Panc1 (cell line): Measurements from ENCODE around the gene CFAP43. TPM values are rescaled to one million over a fixed set of nuclear protein-coding genes. Genes with fewer than 3 reads are reported as not detected.

Experiments
- ATAC-seq: fragments of 200-7000 bp; cut with Tn5 transposase; 2 replicates; pipeline ENCODE4 v1.9.1; 2020; ENCODE audit warnings: mild to moderate bottlenecking, moderate library complexity
- BruUV-seq: library from RNA; stranded (reverse); fragments of 400-500 nt; replicated peaks from 2 replicates; lab custom pipeline; 2021; lab: Mats Ljungman, UMichigan
- CTCF ChIA-PET: fragments of 300-600 bp; sonication (Branson Sonifier 250); formaldehyde crosslinking; loops from one replicate; lab custom pipeline; 2022; ENCODE audit warnings: antibody characterized with exemption; lab: Charles Lee
- POLR2A ChIA-PET: fragments of 300-600 bp; sonication (Branson Sonifier 250); formaldehyde crosslinking; loops from one replicate; lab custom pipeline; 2022; ENCODE audit warnings: antibody characterized with exemption; lab: Charles Lee
- DNase-seq: peaks from one replicate; pipeline ENCODE4 v3.0.0-alpha.2; 2010; ENCODE audit warnings: low read depth, low spot score
- H3K27ac ChIP-seq: 2 replicates; pipeline ENCODE4 v1.5.1; 2011; ENCODE audit warnings: mild to moderate bottlenecking, low read length, inconsistent platforms
- H3K27me3 ChIP-seq: fragments of 200-500 bp; sonication (Bioruptor generic); 2 replicates; pipeline ENCODE4 v1.6.0; 2014; ENCODE audit warnings: low read length, inconsistent platforms; ENCODE audit not compliant: control insufficient read depth, insufficient read depth
- H3K36me3 ChIP-seq: fragments of 200-500 bp; sonication (Bioruptor generic); 2 replicates; pipeline ENCODE4 v1.5.1; 2014; ENCODE audit warnings: inconsistent platforms, mild to moderate bottlenecking, low read length, moderate library complexity; ENCODE audit not compliant: control insufficient read depth, insufficient read depth
- H3K4me1 ChIP-seq: 2 replicates; pipeline ENCODE4 v1.5.1; 2011; ENCODE audit warnings: inconsistent platforms, mild to moderate bottlenecking, low read length, moderate library complexity; ENCODE audit not compliant: control insufficient read depth, insufficient read depth
- H3K4me3 ChIP-seq, 2 experiments: 2 replicates each; pipeline ENCODE4 v1.5.1; 2011 to 2012; ENCODE audit warnings: low read depth in 2 of 2, low read length in 2 of 2, mild to moderate bottlenecking in 2 of 2, inconsistent platforms in 1 of 2, moderate library complexity in 1 of 2
- H3K9me3 ChIP-seq: fragments of 200-500 bp; sonication (Bioruptor generic); 2 replicates; pipeline ENCODE4 v1.5.1; 2014; ENCODE audit warnings: low read depth, mild to moderate bottlenecking, inconsistent platforms, low read length, moderate library complexity; ENCODE audit not compliant: control insufficient read depth, insufficient read depth
- POLR2AphosphoS5 ChIP-seq: IDR thresholded peaks from 2 replicates; pipeline ENCODE4 v1.6.1; 2012; ENCODE audit warnings: mild to moderate bottlenecking, low read depth, low read length, moderate library complexity
- SIN3A ChIP-seq: IDR thresholded peaks from 2 replicates; pipeline ENCODE4 v1.6.1; 2012; ENCODE audit warnings: low read depth, mild to moderate bottlenecking, low read length, moderate library complexity, borderline replicate concordance; ENCODE audit not compliant: insufficient read depth
- TCF7L2 ChIP-seq: IDR thresholded peaks from 2 replicates; pipeline ENCODE4 v1.6.1; 2011; ENCODE audit warnings: mild to moderate bottlenecking, low read depth, low read length, inconsistent platforms
- in situ Hi-C: cut with HindIII; loops from 2 replicates; pipeline ENCODE4 v1.10.0; 2016; ENCODE audit warnings: low sequenced_read_pairs, low pct_unique_long_range_greater_than_20kb
- intact Hi-C: fragments of 100-400 bp; cut with micrococcal nuclease; formaldehyde crosslinking; loops from one replicate; pipeline ENCODE4 v1.10.0; 2022; ENCODE audit not compliant: unreplicated experiment
- total RNA-seq: library from RNA; stranded (reverse); gene quantifications from one replicate; pipeline ENCODE4 v1.2.1, GENCODE V29; 2021; ENCODE audit not compliant: unreplicated experiment
- TF ChIP-seq, protein P1 (sequence below): fragments of 450-650 bp; IDR thresholded peaks from 2 replicates; pipeline ENCODE4 v1.5.1; 2017; ENCODE audit warnings: mild to moderate bottlenecking
- TF ChIP-seq, protein P2 (sequence below), 2 experiments: IDR thresholded peaks; 2 replicates each; pipeline ENCODE4 v1.6.1; 2011 to 2012; ENCODE audit warnings: low read depth in 2 of 2, control low read depth in 1 of 2, low read length in 1 of 2, mild to moderate bottlenecking in 1 of 2, moderate library complexity in 1 of 2; ENCODE audit not compliant: insufficient read depth in 1 of 2

Gene CFAP43
- total RNA-seq, 1 experiment from 2014 or later: 0.21 TPM

GRCh38 chr10:104092749-104093148, 139.4 kb downstream of the CFAP43 start:
- BruUV-seq: no TSS peak
- H3K4me1 ChIP-seq: no peaks in the 10 kb centered on the region
- CTCF ChIA-PET: no interaction called here
- no peaks in the 10 kb centered on the region for H3K9me3 ChIP-seq
- intact Hi-C loops (no loop called here), in situ Hi-C loops (no loop called here)
- ATAC-seq (no peak), DNase-seq (no peak)
- H3K27ac ChIP-seq: no peak overlapping the region
- no peak overlapping the region for H3K4me3 ChIP-seq
- no peaks in the 10 kb centered on the region for H3K27me3 ChIP-seq
- TF ChIP-seq, protein P1, sequence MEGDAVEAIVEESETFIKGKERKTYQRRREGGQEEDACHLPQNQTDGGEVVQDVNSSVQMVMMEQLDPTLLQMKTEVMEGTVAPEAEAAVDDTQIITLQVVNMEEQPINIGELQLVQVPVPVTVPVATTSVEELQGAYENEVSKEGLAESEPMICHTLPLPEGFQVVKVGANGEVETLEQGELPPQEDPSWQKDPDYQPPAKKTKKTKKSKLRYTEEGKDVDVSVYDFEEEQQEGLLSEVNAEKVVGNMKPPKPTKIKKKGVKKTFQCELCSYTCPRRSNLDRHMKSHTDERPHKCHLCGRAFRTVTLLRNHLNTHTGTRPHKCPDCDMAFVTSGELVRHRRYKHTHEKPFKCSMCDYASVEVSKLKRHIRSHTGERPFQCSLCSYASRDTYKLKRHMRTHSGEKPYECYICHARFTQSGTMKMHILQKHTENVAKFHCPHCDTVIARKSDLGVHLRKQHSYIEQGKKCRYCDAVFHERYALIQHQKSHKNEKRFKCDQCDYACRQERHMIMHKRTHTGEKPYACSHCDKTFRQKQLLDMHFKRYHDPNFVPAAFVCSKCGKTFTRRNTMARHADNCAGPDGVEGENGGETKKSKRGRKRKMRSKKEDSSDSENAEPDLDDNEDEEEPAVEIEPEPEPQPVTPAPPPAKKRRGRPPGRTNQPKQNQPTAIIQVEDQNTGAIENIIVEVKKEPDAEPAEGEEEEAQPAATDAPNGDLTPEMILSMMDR: no peak
- TF ChIP-seq TCF7L2 (no peak), POLR2AphosphoS5 (no peak)
- TF ChIP-seq, protein P2, sequence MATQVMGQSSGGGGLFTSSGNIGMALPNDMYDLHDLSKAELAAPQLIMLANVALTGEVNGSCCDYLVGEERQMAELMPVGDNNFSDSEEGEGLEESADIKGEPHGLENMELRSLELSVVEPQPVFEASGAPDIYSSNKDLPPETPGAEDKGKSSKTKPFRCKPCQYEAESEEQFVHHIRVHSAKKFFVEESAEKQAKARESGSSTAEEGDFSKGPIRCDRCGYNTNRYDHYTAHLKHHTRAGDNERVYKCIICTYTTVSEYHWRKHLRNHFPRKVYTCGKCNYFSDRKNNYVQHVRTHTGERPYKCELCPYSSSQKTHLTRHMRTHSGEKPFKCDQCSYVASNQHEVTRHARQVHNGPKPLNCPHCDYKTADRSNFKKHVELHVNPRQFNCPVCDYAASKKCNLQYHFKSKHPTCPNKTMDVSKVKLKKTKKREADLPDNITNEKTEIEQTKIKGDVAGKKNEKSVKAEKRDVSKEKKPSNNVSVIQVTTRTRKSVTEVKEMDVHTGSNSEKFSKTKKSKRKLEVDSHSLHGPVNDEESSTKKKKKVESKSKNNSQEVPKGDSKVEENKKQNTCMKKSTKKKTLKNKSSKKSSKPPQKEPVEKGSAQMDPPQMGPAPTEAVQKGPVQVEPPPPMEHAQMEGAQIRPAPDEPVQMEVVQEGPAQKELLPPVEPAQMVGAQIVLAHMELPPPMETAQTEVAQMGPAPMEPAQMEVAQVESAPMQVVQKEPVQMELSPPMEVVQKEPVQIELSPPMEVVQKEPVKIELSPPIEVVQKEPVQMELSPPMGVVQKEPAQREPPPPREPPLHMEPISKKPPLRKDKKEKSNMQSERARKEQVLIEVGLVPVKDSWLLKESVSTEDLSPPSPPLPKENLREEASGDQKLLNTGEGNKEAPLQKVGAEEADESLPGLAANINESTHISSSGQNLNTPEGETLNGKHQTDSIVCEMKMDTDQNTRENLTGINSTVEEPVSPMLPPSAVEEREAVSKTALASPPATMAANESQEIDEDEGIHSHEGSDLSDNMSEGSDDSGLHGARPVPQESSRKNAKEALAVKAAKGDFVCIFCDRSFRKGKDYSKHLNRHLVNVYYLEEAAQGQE (IDR thresholded peaks at IDR 0.05; ENCODE audit: insufficient read depth in 1 of 2, low read depth in 2 of 2, low read length in 1 of 2): no peak
- POLR2A ChIA-PET: no interaction called here
- H3K36me3 ChIP-seq: no peaks in the 10 kb centered on the region

- Histone ChIP-seq H3K27ac (no peak overlapping the region), H3K9me3 (no peaks in the 10 kb centered on the region), H3K4me3 (no peak overlapping the region), H3K36me3 (no peaks in the 10 kb centered on the region), H3K27me3 (no peaks in the 10 kb centered on the region), H3K4me1 (no peaks in the 10 kb centered on the region)
- in situ Hi-C loops: no loop called here
- DNase-seq (no peak), ATAC-seq (no peak)
- ChIA-PET CTCF (no interaction called here), POLR2A (no interaction called here)
- no TSS peak for BruUV-seq
- TF ChIP-seq, protein P1: no peak
- TF ChIP-seq, protein P2 (IDR thresholded peaks at IDR 0.05; ENCODE audit: insufficient read depth in 1 of 2, low read depth in 2 of 2, low read length in 1 of 2): no peak
- TF ChIP-seq TCF7L2: no peak
- TF ChIP-seq POLR2AphosphoS5: no peak
- TF ChIP-seq SIN3A: no peak
- intact Hi-C loops: no loop called here
These were observed 141.6 kb downstream of the CFAP43 start for GRCh38 chr10:104090611-104091010.
